OCI-LY3 (cell line): ENCODE data around the gene UGT1A4.

Experiments
- EZH2phosphoT487 ChIP-seq: fragments of 200-600 bp; shearing (Covaris generic); IDR thresholded peaks from 2 replicates; pipeline ENCODE4 v1.6.1; 2018; ENCODE audit warnings: antibody characterized with exemption, mixed run types, low read depth
- TF ChIP-seq, protein P1 (sequence below): fragments of 200-600, 300-600 bp; sonication (generic); IDR thresholded peaks from 2 replicates; pipeline ENCODE4 v1.5.1; 2014; ENCODE audit warnings: antibody characterized with exemption, low read length, low read depth

DNA sequence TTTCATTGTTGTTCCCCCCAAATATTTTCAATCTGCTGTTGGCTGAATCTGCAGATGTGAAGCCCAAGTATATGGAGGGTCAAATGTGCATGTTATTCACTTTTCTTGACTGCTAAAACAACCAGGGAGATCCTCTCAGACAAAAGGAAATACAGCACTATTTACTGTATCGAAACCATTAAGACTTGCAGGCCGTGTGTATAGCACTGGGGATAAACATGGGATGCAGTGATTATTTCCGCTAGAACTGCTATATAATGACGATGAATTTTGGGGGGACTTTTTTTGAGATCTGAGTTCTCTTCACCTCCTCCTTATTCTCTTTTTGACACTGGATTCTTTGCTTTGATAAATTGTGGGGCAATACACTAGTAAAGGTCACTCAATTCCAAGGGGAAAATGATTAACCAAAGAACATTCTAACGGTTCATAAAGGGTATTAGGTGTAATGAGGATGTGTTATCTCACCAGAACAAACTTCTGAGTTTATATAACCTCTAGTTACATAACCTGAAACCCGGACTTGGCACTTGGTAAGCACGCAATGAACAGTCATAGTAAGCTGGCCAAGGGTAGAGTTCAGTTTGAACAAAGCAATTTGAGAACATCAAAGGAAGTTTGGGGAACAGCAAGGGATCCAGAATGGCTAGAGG is 38.0 kb downstream of the UGT1A4 start:
- TF ChIP-seq, protein P1, sequence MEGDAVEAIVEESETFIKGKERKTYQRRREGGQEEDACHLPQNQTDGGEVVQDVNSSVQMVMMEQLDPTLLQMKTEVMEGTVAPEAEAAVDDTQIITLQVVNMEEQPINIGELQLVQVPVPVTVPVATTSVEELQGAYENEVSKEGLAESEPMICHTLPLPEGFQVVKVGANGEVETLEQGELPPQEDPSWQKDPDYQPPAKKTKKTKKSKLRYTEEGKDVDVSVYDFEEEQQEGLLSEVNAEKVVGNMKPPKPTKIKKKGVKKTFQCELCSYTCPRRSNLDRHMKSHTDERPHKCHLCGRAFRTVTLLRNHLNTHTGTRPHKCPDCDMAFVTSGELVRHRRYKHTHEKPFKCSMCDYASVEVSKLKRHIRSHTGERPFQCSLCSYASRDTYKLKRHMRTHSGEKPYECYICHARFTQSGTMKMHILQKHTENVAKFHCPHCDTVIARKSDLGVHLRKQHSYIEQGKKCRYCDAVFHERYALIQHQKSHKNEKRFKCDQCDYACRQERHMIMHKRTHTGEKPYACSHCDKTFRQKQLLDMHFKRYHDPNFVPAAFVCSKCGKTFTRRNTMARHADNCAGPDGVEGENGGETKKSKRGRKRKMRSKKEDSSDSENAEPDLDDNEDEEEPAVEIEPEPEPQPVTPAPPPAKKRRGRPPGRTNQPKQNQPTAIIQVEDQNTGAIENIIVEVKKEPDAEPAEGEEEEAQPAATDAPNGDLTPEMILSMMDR, result no peak
- TF ChIP-seq EZH2phosphoT487, result no peak
